Astrocyte (in vitro differentiated cells and primary cell): ENCODE measurements around the gene SRPRA.

Experiments
- CTCF ChIP-seq: IDR thresholded peaks from 2 replicates; pipeline ENCODE4 v1.5.1; 2011; ENCODE audit warnings: low read depth, mild to moderate bottlenecking, inconsistent platforms, low read length, moderate library complexity; ENCODE audit not compliant: insufficient read depth
- EZH2 ChIP-seq: IDR thresholded peaks from 2 replicates; pipeline ENCODE4 v1.6.1; 2012; ENCODE audit warnings: mild to moderate bottlenecking, low read length, inconsistent platforms; ENCODE audit not compliant: insufficient read depth

GRCh38 chr11:126297004-126297403 lies 28.3 kb upstream of the SRPRA start:
- TF ChIP-seq CTCF (no peak), EZH2 (no peak)
